AG09319 (cell line): Measurements from ENCODE around the gene PABPC1L.

Experiments
- DNase-seq: peaks from one replicate; pipeline ENCODE4 v3.0.0-alpha.2; 2010; ENCODE audit warnings: low read depth; ENCODE audit errors: extremely low read depth
- CTCF ChIP-seq: IDR thresholded peaks from 2 replicates; pipeline ENCODE4 v1.5.1; 2011; ENCODE audit warnings: low read depth, mild to moderate bottlenecking, inconsistent platforms, low read length, moderate library complexity

PABPC1L gene

GRCh38 chr20:44955270-44955669 lies 45.4 kb downstream of the PABPC1L start:
- TF ChIP-seq CTCF: no peak
- no peak for DNase-seq

DNA sequence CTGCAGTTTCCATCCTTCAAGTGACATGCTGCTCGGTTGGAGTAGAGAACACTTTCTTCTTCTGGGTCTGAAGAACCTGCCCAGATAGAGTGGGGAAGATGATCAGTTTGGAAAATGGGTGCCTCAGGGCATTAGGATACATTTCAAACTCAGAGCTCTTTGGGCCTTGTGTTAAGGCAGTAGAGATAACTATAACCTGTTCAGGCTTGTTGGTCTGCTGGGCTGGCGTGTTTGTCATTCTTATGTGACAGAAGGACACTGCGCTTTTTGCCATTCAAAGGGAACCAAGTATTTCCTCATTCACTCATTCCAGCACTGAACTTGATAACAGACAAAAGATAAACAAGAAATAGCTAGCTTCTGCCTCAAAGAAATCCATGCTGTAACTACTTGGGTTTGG lies 46.5 kb downstream of the PABPC1L start:
- TF ChIP-seq CTCF: no peak
- no peak for DNase-seq

DNA sequence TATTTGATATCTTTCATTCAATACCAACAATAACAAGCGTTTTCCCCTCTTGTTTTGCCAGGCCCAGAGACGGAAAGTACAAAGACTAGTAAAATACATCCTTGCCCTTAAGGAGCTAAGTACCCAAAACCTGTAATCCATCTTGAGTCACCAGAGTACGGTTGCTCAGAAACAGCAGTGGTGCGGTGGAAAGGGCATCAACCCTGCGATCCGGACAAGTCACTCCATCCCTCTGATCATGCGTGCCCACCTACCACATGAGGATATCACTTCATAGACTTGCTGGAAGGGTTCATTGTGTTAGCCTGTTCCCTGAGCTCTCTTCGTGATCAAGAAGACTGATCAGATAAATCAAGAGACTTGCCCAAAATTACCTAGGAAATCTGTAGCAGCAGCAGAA lies 48.4 kb downstream of the PABPC1L start:
- no peak for DNase-seq

GRCh38 chr20:44959082-44959637 lies 49.3 kb downstream of the PABPC1L start:
- DNase-seq: no peak
- TF ChIP-seq CTCF: no peak

More for the DNA sequence above, 48.4 kb downstream of the PABPC1L start:
- no peak for TF ChIP-seq CTCF

- no peak; the same call in 1 of the 2 replicates for TF ChIP-seq CTCF
- DNase-seq: no peak
These were observed 49.8 kb downstream of the PABPC1L start for GRCh38 chr20:44959638-44960102.

DNA sequence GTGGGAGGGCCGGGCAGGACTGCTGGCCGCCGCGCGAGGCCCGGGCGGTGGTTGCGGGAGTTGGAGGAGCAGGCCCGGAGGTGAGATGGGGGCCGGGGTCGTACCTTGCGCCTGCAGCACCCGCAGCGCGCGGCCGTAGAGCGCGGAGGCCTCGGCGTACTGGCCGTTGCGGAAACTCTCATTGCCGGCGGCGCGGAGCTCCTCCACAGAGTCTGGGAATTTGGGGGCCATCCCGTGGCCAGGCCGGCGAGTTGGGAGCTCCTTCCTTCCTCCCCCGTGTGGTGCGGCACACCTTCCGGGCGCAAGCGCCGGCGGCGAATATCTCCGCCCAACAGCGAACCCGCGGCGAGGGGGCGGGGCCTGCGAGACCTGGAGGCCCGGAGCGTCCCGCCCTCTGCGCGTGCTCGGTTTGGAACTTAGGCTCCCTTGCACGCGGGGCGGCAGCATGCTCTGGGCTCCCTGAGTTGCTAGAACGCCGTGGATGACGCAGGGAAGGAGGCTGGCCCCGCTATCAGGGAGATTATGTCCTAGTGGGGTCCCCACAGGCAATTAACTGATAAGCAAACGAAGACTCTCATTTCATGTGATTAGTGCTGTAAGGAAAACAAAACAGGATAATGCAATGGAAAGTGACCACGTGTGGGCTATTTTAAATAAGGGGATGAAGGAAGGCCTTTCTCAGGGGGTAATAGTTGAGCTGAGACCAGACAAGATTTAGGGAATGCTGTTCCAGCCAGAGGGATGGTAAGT lies 50.4 kb downstream of the PABPC1L start, which contains the start of gene TOMM34:
Gene TOMM34 (minus strand): TSS at position 295 of the 750 bp plus-strand sequence. CDS start 64 bp downstream, at position 231.
- peak; percentile 60 for DNase-seq
- no peak; the same call in 1 of the 2 replicates for TF ChIP-seq CTCF
